ENCODE measurements around the gene TPBG. TPM values are rescaled to one million over a fixed set of nuclear protein-coding genes. Genes with fewer than 3 reads are reported as not detected.

Gene TPBG
- total RNA-seq (2013): 0.40 TPM
- polyA plus RNA-seq (under 1 TPM in 2 of 3 donors, not detected in 1; 0.39 to 0.52 TPM), polyA minus RNA-seq (0.28 and 0.40 TPM in 2 replicates), total RNA-seq (0.18 to 2.0 (median 0.91) reads per million in 11 experiments)

GRCh38 chr6:82363428-82364086, at the start of gene TPBG:
TSS of gene TPBG (plus strand) at chr6:82363817. CDS start at chr6:82364962, 1,145 bp downstream.
- intact Hi-C loops (cut with micrococcal nuclease): no loop called here
- Histone ChIP-seq H3K36me3 (replicated peaks in 1 of 2; ENCODE audit: control insufficient read depth in 1 of 2, insufficient read depth in 2 of 2, low read length in 2 of 2) (no peaks in the 10 kb centered on the region), H3K4me3 (replicated peaks in 1 of 3; ENCODE audit: low read depth in 2 of 3, low read length in 3 of 3) (peak within 1 kb of the TSS; percentile 28 to 81 (median 42)), H3K9me3 (replicated peaks in 1 of 2; ENCODE audit: control insufficient read depth in 1 of 2, insufficient read depth in 1 of 2, low read length in 2 of 2) (peaks cover 0 to 24% of the 10 kb centered on the region in 2 donors), H3K9ac (ENCODE audit: insufficient read depth, low read length, poor library complexity, severe bottlenecking) (peak within 1 kb of the TSS; percentile 42), H3K27ac (ENCODE audit: low read depth in 1 of 2, low read length in 2 of 2) (no peak within 1 kb of the TSS), H3K79me2 (ENCODE audit: insufficient read depth, low read length) (no peaks in the 10 kb centered on the region), H3K4me1 (ENCODE audit: control insufficient read depth in 1 of 2, insufficient read depth in 2 of 2, low read length in 2 of 2) (peaks cover 12 to 24% of the 10 kb centered on the region in 2 donors), H3K27me3 (ENCODE audit: control insufficient read depth in 2 of 2, insufficient read depth in 2 of 2, low read length in 2 of 2) (peaks cover 51 to 85% of the 10 kb centered on the region in 2 donors), H4K20me1 (ENCODE audit: insufficient read depth, low read length) (no peaks in the 10 kb centered on the region), H2AFZ (ENCODE audit: insufficient read depth, low read depth, low read length, poor library complexity, severe bottlenecking) (peak within 1 kb of the TSS; percentile 80), H3K4me2 (replicated peaks; ENCODE audit: extremely low read depth, low read length, poor library complexity, severe bottlenecking) (peak within 1 kb of the TSS; percentile 94)
- Mint-ChIP-seq H3K4me3 (peak within 1 kb of the TSS; percentile 87 to 97), H3K36me3 (no peaks in the 10 kb centered on the region), H3K4me1 (peaks cover 23% of the 10 kb centered on the region), H3K27ac (peak within 1 kb of the TSS in 1 of 7 donors; percentile 23), H3K27me3 (ENCODE audit: low read depth in 3 of 3) (peaks cover 50 to 79% (median 58%) of the 10 kb centered on the region in 3 donors), H3K9me3 (peaks cover 0 to 22% (median 12%) of the 10 kb centered on the region in 7 donors)
- WGBS (ENCODE audit: insufficient coverage): 0% methylated on average over 23 of the region's 41 CpGs
- TF ChIP-seq, protein P1, sequence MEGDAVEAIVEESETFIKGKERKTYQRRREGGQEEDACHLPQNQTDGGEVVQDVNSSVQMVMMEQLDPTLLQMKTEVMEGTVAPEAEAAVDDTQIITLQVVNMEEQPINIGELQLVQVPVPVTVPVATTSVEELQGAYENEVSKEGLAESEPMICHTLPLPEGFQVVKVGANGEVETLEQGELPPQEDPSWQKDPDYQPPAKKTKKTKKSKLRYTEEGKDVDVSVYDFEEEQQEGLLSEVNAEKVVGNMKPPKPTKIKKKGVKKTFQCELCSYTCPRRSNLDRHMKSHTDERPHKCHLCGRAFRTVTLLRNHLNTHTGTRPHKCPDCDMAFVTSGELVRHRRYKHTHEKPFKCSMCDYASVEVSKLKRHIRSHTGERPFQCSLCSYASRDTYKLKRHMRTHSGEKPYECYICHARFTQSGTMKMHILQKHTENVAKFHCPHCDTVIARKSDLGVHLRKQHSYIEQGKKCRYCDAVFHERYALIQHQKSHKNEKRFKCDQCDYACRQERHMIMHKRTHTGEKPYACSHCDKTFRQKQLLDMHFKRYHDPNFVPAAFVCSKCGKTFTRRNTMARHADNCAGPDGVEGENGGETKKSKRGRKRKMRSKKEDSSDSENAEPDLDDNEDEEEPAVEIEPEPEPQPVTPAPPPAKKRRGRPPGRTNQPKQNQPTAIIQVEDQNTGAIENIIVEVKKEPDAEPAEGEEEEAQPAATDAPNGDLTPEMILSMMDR (IDR thresholded peaks at IDR 0.05): no peak
- DNase-seq: peak in 1 of 3 donors; percentile 11

DNA sequence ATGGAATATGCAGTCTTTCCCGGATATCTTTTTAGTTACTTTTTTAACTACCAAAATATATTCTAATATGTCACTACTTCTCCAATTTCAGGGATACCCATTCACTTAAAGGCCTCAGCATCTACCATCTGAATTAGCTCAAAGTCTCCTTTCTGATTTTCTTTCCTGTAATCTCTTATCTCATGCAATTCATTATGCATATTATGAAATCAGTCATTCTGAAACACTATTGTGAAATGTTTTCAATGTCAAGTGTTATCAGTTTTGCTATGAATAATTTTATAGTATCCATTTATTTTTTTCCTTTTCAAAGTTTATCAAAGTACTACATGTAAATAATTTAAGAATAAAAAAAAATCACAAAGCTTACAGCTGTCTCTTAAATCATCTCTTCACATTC, 41.2 kb upstream of the TPBG start:
- no peaks in the 10 kb centered on the region for H3K4me1 ChIP-seq (ENCODE audit: control insufficient read depth in 1 of 2, insufficient read depth in 2 of 2, low read length in 2 of 2)
- H3K4me2 ChIP-seq (replicated peaks; ENCODE audit: extremely low read depth, low read length, poor library complexity, severe bottlenecking): no peak overlapping the region
- H3K9me3 ChIP-seq (replicated peaks in 1 of 2; ENCODE audit: control insufficient read depth in 1 of 2, insufficient read depth in 1 of 2, low read length in 2 of 2): no peaks in the 10 kb centered on the region
- WGBS (ENCODE audit: insufficient coverage): no CpG with 5 or more reads among the region's 1 CpG
- H3K79me2 ChIP-seq (ENCODE audit: insufficient read depth, low read length): no peaks in the 10 kb centered on the region
- no peaks in the 10 kb centered on the region for H3K36me3 ChIP-seq (replicated peaks in 1 of 2; ENCODE audit: control insufficient read depth in 1 of 2, insufficient read depth in 2 of 2, low read length in 2 of 2)
- H3K27me3 ChIP-seq (ENCODE audit: control insufficient read depth in 2 of 2, insufficient read depth in 2 of 2, low read length in 2 of 2): no peaks in the 10 kb centered on the region
- TF ChIP-seq, protein P1 (IDR thresholded peaks at IDR 0.05): no peak
- H3K4me1 Mint-ChIP-seq: no peaks in the 10 kb centered on the region
- intact Hi-C loops (cut with micrococcal nuclease): no loop called here
- no peak overlapping the region for H3K9ac ChIP-seq (ENCODE audit: insufficient read depth, low read length, poor library complexity, severe bottlenecking)
- no peak overlapping the region for H2AFZ ChIP-seq (ENCODE audit: insufficient read depth, low read depth, low read length, poor library complexity, severe bottlenecking)
- peaks cover 0 to 9% (median 0%) of the 10 kb centered on the region in 7 donors for H3K9me3 Mint-ChIP-seq
- H3K27ac Mint-ChIP-seq: no peak overlapping the region
- no peaks in the 10 kb centered on the region for H3K36me3 Mint-ChIP-seq
- H3K4me3 ChIP-seq (replicated peaks in 1 of 3; ENCODE audit: low read depth in 2 of 3, low read length in 3 of 3): no peak overlapping the region
- H4K20me1 ChIP-seq (ENCODE audit: insufficient read depth, low read length): no peaks in the 10 kb centered on the region
- H3K27ac ChIP-seq (ENCODE audit: low read depth in 1 of 2, low read length in 2 of 2): no peak overlapping the region
- DNase-seq: no peak
- H3K4me3 Mint-ChIP-seq: no peak overlapping the region
- peaks cover 0 to 7% (median 4%) of the 10 kb centered on the region in 3 donors for H3K27me3 Mint-ChIP-seq (ENCODE audit: low read depth in 3 of 3)

Data from CD14-positive monocyte (primary cell).